Daoy (cell line): ENCODE measurements around the gene CERT1. TPM values are rescaled to one million over a fixed set of nuclear protein-coding genes. Genes with fewer than 3 reads are reported as not detected.
A peak's percentile ranks its signal among the peaks of the same experiment; 100 is the strongest.
"Not testable (repeated sequence)": the region's sequence is repeated elsewhere in the genome, so short reads cannot be mapped to it uniquely, and the experiment has no call there.

Source experiments
- DNase-seq: peaks from one replicate; pipeline ENCODE4 v3.0.0-alpha.2; 2015; ENCODE audit warnings: low read depth
- total RNA-seq: library from RNA; depleted of rRNA; stranded (reverse); fragments of >200 nt; shearing (Covaris generic); gene quantifications from 2 replicates; pipeline ENCODE4 v1.2.3, GENCODE V29; 2014; rRNA removed

The CERT1 gene
- 10.0 and 12.5 TPM in 2 replicates for total RNA-seq

DNA sequence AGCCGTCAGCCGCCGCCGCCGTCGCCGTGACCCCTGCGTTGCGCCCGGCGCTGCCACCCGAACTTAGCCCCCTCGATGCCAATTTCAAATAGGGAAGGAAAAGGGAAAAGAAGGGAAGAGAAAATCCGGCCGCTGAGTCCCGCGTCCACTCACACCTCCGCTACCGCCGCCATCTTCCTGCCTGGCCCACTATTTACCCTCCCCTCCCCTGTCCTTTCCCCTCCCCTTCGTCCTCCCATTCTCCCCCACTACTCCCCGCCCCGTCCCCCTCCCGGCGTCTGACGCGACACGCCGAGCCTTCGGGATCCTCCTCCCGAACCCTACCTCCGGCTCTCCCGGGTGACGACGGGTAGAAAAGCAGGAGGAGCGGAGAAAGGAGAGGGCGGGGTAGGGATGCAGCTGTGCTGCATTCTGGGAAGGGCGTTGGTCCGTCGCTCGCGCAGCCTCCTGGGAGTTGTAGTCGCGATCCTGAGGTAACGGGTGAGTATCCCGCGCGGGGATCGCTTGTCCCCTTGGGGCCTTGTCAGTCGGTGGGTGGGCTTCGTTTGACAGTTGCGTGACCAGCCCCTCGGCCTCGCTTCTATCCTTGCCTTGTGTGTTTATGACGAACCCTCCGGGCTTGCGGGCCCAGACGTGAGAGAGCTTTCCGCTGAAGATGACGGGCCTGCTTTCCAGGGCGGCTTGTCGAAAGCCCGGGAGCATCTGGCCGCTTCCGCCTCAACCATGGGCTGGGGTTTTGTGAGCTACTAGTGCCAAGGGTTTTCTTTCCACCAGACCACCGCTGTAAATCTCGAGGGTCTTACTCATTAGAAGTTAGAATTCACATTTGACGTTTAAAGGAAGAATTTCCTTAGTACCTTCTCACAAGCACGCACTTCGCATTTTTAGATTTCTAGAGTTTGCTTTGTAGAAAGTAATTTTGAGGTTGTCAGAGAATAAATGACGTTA, at the start of gene CERT1, which contains the start of gene POLK:
TSS of gene CERT1 (minus strand) at position 195 of the 948 bp plus-strand sequence. CDS start 422 bp downstream, outside the sequence.
TSS of gene POLK (plus strand) at position 457 of the 948 bp plus-strand sequence.
- peak; percentile 99 for DNase-seq

GRCh38 chr5:75560655-75561054, 49.2 kb upstream of the CERT1 start:
- not testable (repeated sequence) for DNase-seq

DNA sequence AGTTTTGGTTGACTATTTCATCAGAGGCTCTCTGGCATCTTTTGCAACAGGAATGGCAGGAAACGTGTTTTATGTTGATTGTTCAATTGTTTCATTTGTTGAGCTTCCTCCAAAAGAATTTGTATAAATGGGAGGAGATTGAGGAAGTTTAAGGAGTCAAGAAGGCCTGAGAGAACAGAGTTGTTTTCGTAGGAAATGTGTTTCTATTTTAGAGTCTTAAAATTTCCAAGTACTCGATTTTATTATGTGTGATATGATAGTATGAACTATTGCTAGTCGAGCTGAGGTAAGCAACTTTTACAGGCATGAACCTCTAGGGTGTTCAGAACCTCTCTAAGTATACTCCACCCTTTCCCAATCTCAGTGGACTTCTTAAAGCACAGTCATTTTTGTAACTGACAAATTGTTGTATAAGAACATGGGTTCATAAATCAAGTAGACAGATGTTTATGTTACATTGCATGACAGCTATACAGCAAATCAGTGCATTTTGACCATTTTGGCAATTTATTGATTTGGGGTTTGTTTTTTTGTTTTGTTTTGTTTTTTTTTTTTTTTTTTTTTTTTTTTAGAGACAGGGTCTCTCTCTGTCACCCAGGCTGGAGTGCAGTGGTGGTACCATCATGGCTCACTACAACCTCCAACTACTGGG, 47.7 kb upstream of the CERT1 start:
- DNase-seq: no peak

DNA sequence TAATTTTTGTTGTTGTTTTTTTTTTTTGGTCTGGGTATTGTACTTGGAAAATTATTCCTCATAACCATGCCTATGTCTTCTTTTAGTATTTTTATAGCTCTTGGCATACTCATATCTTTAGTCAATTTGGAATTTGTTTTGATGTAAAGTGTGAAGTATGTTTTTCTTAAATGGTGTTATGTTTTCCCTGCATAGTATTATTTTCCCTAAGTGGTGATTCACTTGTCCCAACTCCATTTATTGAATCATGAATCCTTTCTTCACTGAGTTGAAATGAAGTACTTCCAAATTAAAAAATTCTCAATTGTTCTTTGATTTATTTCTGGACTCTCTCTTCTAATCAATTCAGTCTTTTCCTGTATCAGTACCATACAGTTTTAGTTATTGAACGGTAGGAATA, 46.8 kb upstream of the CERT1 start:
- no peak for DNase-seq

GRCh38 chr5:75553358-75553757, 41.9 kb upstream of the CERT1 start:
- no peak for DNase-seq

DNA sequence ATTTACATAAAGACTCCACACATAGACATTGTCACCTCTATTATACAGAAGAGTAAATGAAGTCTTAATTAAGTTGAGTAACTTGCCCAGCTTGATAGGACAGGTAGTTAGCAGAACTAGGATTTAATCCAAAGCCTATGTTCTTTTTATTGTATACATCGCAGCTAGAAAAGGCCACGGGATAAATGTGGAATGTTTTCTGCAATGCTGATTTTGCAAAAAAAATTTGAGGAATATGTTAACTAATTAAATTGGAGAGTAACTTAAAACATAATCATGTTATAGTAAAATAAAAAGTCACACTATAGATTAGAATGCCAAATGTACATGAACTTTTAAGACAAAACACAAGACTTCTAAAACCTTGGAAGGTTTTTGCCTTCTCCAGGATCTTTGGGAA, 41.3 kb upstream of the CERT1 start:
- no peak for DNase-seq

GRCh38 chr5:75551471-75551870, 40.0 kb upstream of the CERT1 start:
- no peak for DNase-seq

- no peak for DNase-seq
Observed at GRCh38 chr5:75550597-75550996, 39.2 kb upstream of the CERT1 start.

DNA sequence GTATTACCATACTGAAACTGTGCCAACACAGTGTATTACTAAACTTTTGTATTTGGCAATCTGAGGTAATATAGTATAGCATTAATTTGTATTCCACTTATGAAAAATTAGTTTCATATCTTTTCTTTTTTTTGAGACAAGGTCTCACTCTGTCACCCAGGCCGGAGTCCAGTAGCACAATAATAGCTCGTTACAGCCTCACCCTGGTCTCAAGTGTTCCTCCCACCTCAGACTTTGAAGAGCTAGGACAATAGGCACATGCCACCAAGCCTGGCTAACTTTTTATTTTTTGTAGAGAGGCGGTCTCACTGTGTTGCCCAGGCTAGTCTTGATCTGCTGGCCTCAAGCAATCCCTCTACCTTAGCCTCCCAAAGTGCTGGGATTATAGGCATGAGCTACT, 36.4 kb upstream of the CERT1 start:
- no peak for DNase-seq

- DNase-seq: no peak
Observed at GRCh38 chr5:75546830-75547229, 35.4 kb upstream of the CERT1 start.

DNA sequence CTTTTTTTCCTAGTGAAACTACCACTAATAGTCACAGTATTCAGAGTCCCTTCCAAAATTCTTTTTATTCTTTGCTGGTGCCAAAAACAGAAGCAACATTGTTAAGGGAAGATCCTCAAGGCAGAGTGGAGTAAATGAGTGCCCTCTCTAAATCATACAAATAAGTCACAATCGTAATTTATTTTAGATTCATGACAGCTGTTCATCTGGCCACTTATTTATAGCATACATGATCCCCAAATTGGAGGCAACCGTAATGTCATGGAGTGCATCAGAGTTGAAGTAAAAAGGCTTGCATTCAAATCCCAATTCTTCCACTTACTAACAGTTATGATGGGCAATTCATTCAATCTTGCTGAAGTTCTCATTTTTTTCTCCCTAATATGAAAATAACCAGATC, 33.7 kb upstream of the CERT1 start:
- no peak for DNase-seq

DNA sequence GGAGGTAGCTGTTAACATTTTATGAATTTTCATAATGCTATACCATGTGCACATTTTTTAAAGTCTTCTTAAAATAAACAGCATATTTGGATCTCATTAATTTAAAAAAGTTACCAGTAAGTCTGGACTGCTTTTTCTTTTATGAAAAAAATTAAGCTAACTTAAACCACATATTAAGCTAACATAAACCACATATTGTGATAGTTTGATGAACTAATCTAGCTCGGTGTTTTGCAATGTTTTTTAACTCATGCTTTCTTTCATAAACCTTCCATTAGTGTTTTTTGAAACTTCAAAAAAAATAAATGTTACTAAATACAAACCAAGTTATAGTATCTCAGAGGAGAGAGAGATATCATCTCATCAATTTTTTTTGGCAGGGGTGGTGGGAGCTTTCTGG, 26.8 kb upstream of the CERT1 start:
- no peak for DNase-seq

- no peak for DNase-seq
Observed at GRCh38 chr5:75536694-75537360, 25.4 kb upstream of the CERT1 start.

GRCh38 chr5:75536147-75536546, 24.7 kb upstream of the CERT1 start:
- DNase-seq: no peak

DNA sequence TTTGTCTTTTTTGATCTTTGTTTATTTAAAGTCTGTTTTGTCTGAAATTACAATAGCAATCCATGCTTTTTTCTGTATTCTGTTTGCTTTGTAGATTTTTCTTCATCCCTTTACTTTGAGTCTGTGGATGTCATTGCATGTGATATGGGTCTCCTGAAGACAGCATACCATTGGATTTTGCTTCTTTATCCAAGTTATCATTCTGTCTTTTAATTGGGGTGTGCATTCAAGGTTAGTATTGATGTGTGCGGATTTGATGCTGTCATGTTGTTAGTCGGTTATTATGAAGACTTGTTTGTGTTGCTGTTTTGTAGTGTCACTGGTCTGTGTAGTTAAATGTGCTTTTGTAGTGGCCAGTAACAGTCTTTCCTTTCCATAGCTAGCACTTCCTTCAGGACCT, 23.3 kb upstream of the CERT1 start:
- DNase-seq: no peak

DNA sequence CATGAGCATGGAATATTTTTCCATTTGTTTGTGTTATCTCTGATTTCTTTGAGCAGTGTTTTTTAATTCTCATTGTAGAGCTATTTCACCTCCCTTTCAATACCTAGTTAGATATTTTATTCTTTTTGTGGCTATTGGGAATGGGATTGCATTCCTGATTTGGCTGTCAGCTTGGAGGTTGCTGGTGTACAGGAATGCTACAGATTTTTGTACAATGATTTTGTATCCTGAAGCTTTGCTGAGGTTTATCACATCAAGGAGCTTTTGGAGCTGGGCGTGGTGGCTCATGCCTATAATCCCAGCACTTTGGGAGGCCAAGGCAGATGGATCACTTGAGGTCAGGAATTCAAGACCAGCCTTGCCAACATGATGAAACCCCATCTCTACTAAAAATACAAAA, 22.3 kb upstream of the CERT1 start:
- DNase-seq: not testable (repeated sequence)

GRCh38 chr5:75532190-75532589, 20.8 kb upstream of the CERT1 start:
- DNase-seq: no peak

DNA sequence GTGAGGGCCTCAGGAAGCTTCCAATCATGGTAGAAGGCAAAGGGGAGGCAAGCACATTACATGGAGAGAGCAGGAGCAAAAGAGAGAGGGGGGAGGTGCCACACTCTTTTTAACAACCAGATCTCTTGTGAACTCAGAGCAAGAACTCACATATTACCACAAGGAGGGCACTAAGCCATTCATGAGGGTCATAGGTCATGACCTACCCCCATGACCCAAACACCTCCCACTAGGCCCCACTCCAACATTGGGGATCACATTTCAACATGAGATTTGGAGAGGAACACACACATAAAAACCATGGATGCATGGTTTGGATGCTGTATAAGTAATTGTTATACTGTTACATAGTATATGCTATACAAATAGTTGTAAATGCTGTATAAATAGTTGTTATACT, 17.8 kb upstream of the CERT1 start:
- no peak for DNase-seq

DNA sequence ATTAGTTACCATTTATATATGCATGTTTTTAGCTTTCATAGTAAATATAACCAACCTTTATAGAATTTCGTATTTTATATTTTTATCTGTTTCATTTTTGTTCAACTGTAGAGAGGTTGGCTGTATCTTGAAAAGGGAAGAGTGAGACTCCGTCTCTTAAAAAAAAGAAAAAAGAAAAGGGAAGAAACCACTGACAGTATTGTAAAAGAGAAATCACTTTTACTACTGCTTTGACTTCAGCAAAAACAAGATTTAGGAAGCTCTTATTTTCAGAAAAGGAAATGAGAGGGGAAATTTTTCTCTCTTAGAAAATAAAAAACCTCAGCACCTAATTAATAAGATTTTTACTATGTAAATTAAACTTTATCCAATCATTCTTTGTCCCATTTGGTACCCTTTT, 14.6 kb upstream of the CERT1 start:
- no peak for DNase-seq

- DNase-seq: no peak
Observed at GRCh38 chr5:75525344-75525743, 13.9 kb upstream of the CERT1 start.

- DNase-seq: no peak
Observed at GRCh38 chr5:75524591-75524990, 13.2 kb upstream of the CERT1 start.

DNA sequence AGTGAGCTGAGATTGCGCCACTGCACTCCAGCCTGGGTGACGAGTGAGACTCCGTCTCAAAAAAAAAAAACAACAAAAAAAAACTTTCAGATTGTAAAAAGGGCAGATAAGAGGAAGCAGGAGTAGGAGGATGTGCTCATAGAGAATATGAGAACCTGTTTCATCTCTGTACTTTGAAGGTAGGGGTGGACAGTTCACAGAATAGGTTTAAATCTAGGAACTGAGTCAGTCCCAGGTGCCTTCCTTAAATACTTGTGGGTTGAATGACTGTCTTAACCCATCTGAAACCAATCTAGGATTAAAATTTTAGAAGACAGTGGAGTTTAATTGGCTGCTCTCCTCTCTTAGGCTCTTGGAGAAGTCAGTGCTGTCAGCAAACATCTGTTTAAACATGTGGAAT, 12.6 kb upstream of the CERT1 start:
- no peak for DNase-seq
